ENCODE results near the gene MVB12B. TPM values are rescaled to one million over a fixed set of nuclear protein-coding genes. Genes with fewer than 3 reads are reported as not detected.

The MVB12B gene
- total RNA-seq, 1 experiment from 2014 or later = 5.8 TPM

- Mint-ChIP-seq H3K9me3 (peaks cover 0 to 2% of the 10 kb centered on the region in 2 experiments; a peak in 1 of 5 replicates), H3K36me3 (ENCODE audit: insufficient read depth in 1 of 3, low read depth in 3 of 3) (no peaks in the 10 kb centered on the region), H3K4me1 (peaks cover 6 to 9% of the 10 kb centered on the region in 2 experiments), H3K27me3 (ENCODE audit: low read depth) (no peaks in the 10 kb centered on the region; the same call in 1 of the 2 replicates), H3K4me3 (no peak overlapping the region), H3K27ac (peak overlapping the region; percentile 2 to 96 (median 86); a peak in 6 of 7 replicates)
- Histone ChIP-seq H4K20me1 (ENCODE audit: control insufficient read depth, insufficient read depth, insufficient read length) (no peaks in the 10 kb centered on the region), H2BK20ac (ENCODE audit: low read depth, low read length, poor library complexity, severe bottlenecking) (no peak overlapping the region), H3K56ac (ENCODE audit: insufficient read length, low read depth, low read length) (no peak overlapping the region), H2BK120ac (ENCODE audit: low read depth, low read length, poor library complexity, severe bottlenecking) (no peak overlapping the region), H2BK5ac (ENCODE audit: insufficient read length, low read length) (no peak overlapping the region), H3K14ac (ENCODE audit: insufficient read depth, low read length) (no peak overlapping the region; the same call in 1 of the 2 replicates), H4K8ac (replicated peaks; ENCODE audit: insufficient read length, low read depth, low read length) (no peak overlapping the region), H3K4me1 (ENCODE audit: insufficient read depth, low read length) (0 out of 2 replicates have a peak, but pooled peaks cover 2% of the 10 kb centered on the region), H3K9ac (ENCODE audit: extremely low read depth, insufficient read length, low read length) (no peak overlapping the region), H3K23me2 (ENCODE audit: insufficient read length, low read depth, low read length, poor library complexity, severe bottlenecking) (no peaks in the 10 kb centered on the region), H2AFZ (ENCODE audit: low read length) (no peak overlapping the region), H3K79me1 (ENCODE audit: insufficient read depth, low read depth, low read length, poor library complexity, severe bottlenecking) (no peaks in the 10 kb centered on the region), H3K4me2 (ENCODE audit: insufficient read depth, insufficient read length, low read length) (no peak overlapping the region), H3K23ac (ENCODE audit: insufficient read length, low read depth, low read length) (no peak overlapping the region), H3K27ac (ENCODE audit: insufficient read length, low read depth, low read length) (no peak overlapping the region), H3K79me2 (ENCODE audit: insufficient read depth, low read length) (no peaks in the 10 kb centered on the region), H2BK15ac (ENCODE audit: low read depth, low read length) (no peak overlapping the region), H2BK12ac (ENCODE audit: insufficient read length, low read depth, low read length) (no peak overlapping the region), H3K9me3 (ENCODE audit: control insufficient read depth, low read depth, low read length) (no peaks in the 10 kb centered on the region), H3K4ac (ENCODE audit: low read depth, low read length) (no peak overlapping the region), H3K27me3 (ENCODE audit: insufficient read depth, low read length) (no peaks in the 10 kb centered on the region), H4K5ac (ENCODE audit: insufficient read length, low read depth, low read length) (no peak overlapping the region), H2AK5ac (ENCODE audit: insufficient read length, low read length) (no peak overlapping the region), H3K18ac (ENCODE audit: insufficient read length, low read depth, low read length) (no peak overlapping the region), H4K91ac (ENCODE audit: insufficient read length, low read depth, low read length) (no peak overlapping the region), H3T11ph (ENCODE audit: low read length) (no peak overlapping the region)
- no peak for TF ChIP-seq CTCF (conservative IDR thresholded peaks at IDR 0.05)
- peak; percentile 44 for DNase-seq
- no CpG with 5 or more reads among the region's 6 CpGs for WGBS (ENCODE audit: extremely low coverage, insufficient read length, low lambda C conversion rate)
These were observed 103.5 kb downstream of the MVB12B start for GRCh38 chr9:126430124-126430523.
